ENCODE measurements around the gene RAPGEF2. TPM values are rescaled to one million over a fixed set of nuclear protein-coding genes. Genes with fewer than 3 reads are reported as not detected.

The RAPGEF2 gene
- total and polyA plus RNA-seq, 2 of the 8 experiments (the other 6 are each of a cell fraction or from before 2014, with no cell fraction given), result 24.4 to 48.6 TPM

DNA sequence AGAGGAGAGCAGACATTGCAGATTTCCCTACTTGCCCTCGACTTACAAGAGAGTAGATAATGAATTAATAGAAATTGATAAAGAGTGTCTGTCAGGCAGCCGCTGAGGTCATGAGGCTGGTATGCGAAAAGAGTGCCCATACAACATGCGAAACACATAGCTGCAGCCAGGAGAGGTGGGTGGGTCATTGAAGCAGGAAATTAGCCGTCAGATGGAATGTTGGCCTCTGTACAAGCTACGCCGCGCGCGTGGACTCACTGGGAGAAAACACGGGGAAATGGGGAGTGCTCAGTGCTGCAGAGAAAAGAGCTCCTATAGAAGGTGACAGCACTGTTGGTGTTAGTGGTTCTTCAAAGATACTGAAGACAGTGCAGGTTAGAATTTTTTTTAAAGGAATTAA lies 125.1 kb downstream of the RAPGEF2 start:
- Histone ChIP-seq H3K4ac (replicated peaks; ENCODE audit: insufficient read length, low read depth, low read length) (no peak overlapping the region), H2AK5ac (ENCODE audit: low read depth, low read length) (no peak overlapping the region), H3K79me1 (ENCODE audit: low read depth, low read length) (peaks cover 3% of the 10 kb centered on the region; the same call in 1 of the 2 replicates), H3K14ac (ENCODE audit: insufficient read length) (no peak overlapping the region), H2BK20ac (ENCODE audit: low read length) (no peak overlapping the region), H2BK120ac (replicated peaks; ENCODE audit: low read depth, low read length) (no peak overlapping the region), H4K20me1 (replicated peaks in 1 of 2; ENCODE audit: control insufficient read depth in 1 of 2, insufficient read depth in 2 of 2, low read length in 2 of 2) (peaks cover 0 to 4% of the 10 kb centered on the region in 2 experiments), H3K56ac (replicated peaks; ENCODE audit: insufficient read length, low read depth, low read length) (no peak overlapping the region), H3K79me2 (ENCODE audit: control insufficient read depth in 1 of 2, insufficient read depth in 2 of 2, low read length in 2 of 2) (peaks cover 0 to 71% of the 10 kb centered on the region in 2 experiments; a peak in 2 of 4 replicates), H4K91ac (replicated peaks; ENCODE audit: insufficient read length, low read length) (no peak overlapping the region), H3K9ac (replicated peaks in 1 of 4; ENCODE audit: extremely low read depth in 1 of 4, low read depth in 3 of 4, low read length in 3 of 4) (no peak overlapping the region), H3K4me1 (replicated peaks in 1 of 4; ENCODE audit: control insufficient read depth in 3 of 4, insufficient read depth in 4 of 4, low read length in 3 of 4) (peaks cover 0 to 14% (median 13%) of the 10 kb centered on the region in 4 experiments; a peak in 6 of 7 replicates), H2AFZ (ENCODE audit: low read length) (no peak overlapping the region), H3K18ac (ENCODE audit: extremely low read depth, low read length) (0 out of 2 replicates have a peak overlapping the region, but pooled peaks have one; percentile 10), H2BK15ac (ENCODE audit: low read length) (no peak overlapping the region), H3K23ac (ENCODE audit: insufficient read length) (no peak overlapping the region), H3K4me2 (ENCODE audit: insufficient read depth in 1 of 2, low read depth in 2 of 2, low read length in 2 of 2) (no peak overlapping the region), H2BK5ac (ENCODE audit: low read depth, low read length) (no peak overlapping the region), H4K8ac (ENCODE audit: extremely low read depth, insufficient read depth, low read length) (no peak overlapping the region), H3K9me3 (ENCODE audit: insufficient read depth in 2 of 2, low read depth in 1 of 2, low read length in 1 of 2) (no peaks in the 10 kb centered on the region), H3K27me3 (replicated peaks in 1 of 4; ENCODE audit: control insufficient read depth in 3 of 4, extremely low read depth in 1 of 4, insufficient read depth in 3 of 4, low read length in 3 of 4) (no peaks in the 10 kb centered on the region), H3K27ac (ENCODE audit: low read depth, low read length) (no peak overlapping the region), H2BK12ac (ENCODE audit: low read depth, low read length) (no peak overlapping the region; the same call in 1 of the 2 replicates), H3K23me2 (ENCODE audit: low read depth, low read length) (no peaks in the 10 kb centered on the region), H3K36me3 (ENCODE audit: control insufficient read depth in 2 of 4, insufficient read depth in 4 of 4, low read length in 3 of 4) (no peaks in the 10 kb centered on the region), H3K4me3 (ENCODE audit: extremely low read depth in 1 of 4, insufficient read depth in 2 of 4, low read depth in 3 of 4, low read length in 4 of 4) (no peak overlapping the region), H4K5ac (ENCODE audit: insufficient read length, low read depth, low read length) (no peak overlapping the region)
- ChIA-PET POLR2A (ENCODE audit: partially characterized antibody) (interaction anchor here (1.8 kb wide), 1 partner anchor 8 kb away, joined by 5 read pairs; no protein-coding TSS in a partner anchor), CTCF (ENCODE audit: partially characterized antibody) (interaction anchor here (0.6 to 2.4 kb wide), 9 partner anchors 10 to 367 kb away, joined by 3 to 8 read pairs (median 3); no protein-coding TSS in a partner anchor)
- 84% methylated on average over 11 of the region's 11 CpGs; no CpG with 5 or more reads in 1 of the 2 experiments for WGBS, 2 experiments (ENCODE audit: extremely low coverage in 1 of 2, insufficient coverage in 1 of 2, insufficient read length in 1 of 2, insufficient replicate concordance in 2 of 2, low coverage in 1 of 2, low lambda C conversion rate in 2 of 2, missing lambda C conversion rate in 1 of 2)
- DNase-seq (ENCODE audit: low read depth in 1 of 2, low spot score in 2 of 2), result peak in 1 of 2 experiments; percentile 39
- FAIRE-seq, result no peak
- no peak for TF ChIP-seq SUZ12 (IDR thresholded peaks at IDR 0.05; ENCODE audit: low read length)
- TF ChIP-seq JUN (IDR thresholded peaks at IDR 0.05; ENCODE audit: low read depth, low read length), result no peak

All from H1 (cell line).